LoVo (cell line): Measurements from ENCODE around the gene RPL41.
"Not testable (repeated sequence)": the region's sequence is repeated elsewhere in the genome, so short reads cannot be mapped to it uniquely, and the experiment has no call there.

ENCODE experiments used
- DNase-seq: peaks from one replicate; pipeline ENCODE4 v3.0.0-alpha.2; 2016; ENCODE audit warnings: low spot score

Gene RPL41

GRCh38 chr12:56154818-56155217 is 38.4 kb downstream of the RPL41 start:
- DNase-seq, result no peak

- no peak for DNase-seq
Measured at GRCh38 chr12:56155256-56155845, 38.9 kb downstream of the RPL41 start.

- DNase-seq, result not testable (repeated sequence)
Measured at GRCh38 chr12:56156464-56157200, 40.2 kb downstream of the RPL41 start.

GRCh38 chr12:56157201-56158028 is 41.0 kb downstream of the RPL41 start:
- peak; percentile 88 for DNase-seq

GRCh38 chr12:56158029-56158925 is 41.8 kb downstream of the RPL41 start, which contains the start of gene MYL6:
TSS of gene MYL6 (plus strand) at chr12:56158359. CDS start at chr12:56158402, 43 bp downstream.
- peak; percentile 100 for DNase-seq

GRCh38 chr12:56158926-56159461 is 42.6 kb downstream of the RPL41 start:
- peak; percentile 76 for DNase-seq

- DNase-seq, result no peak
Measured at GRCh38 chr12:56159482-56160192, 43.2 kb downstream of the RPL41 start.

GRCh38 chr12:56160193-56160763 is 43.8 kb downstream of the RPL41 start:
- DNase-seq, result no peak

- DNase-seq, result no peak
Measured at GRCh38 chr12:56160894-56161689, 44.7 kb downstream of the RPL41 start.

- no peak for DNase-seq
Measured at GRCh38 chr12:56161690-56162351, 45.4 kb downstream of the RPL41 start.

GRCh38 chr12:56162468-56163290 is 46.2 kb downstream of the RPL41 start:
- no peak for DNase-seq

- DNase-seq, result no peak
Measured at GRCh38 chr12:56163533-56164344, 47.3 kb downstream of the RPL41 start.

GRCh38 chr12:56164345-56164729 is 47.9 kb downstream of the RPL41 start:
- DNase-seq, result no peak

GRCh38 chr12:56165369-56165768 is 48.9 kb downstream of the RPL41 start:
- no peak for DNase-seq
